DND-41 (cell line): ENCODE data around the gene AKAP6.

Experiments
- EZH2 ChIP-seq: IDR thresholded peaks from 3 replicates; pipeline ENCODE4 v1.6.1; 2012; ENCODE audit warnings: borderline replicate concordance, low read depth, mild to moderate bottlenecking, moderate library complexity, low read length, inconsistent platforms; ENCODE audit not compliant: severe bottlenecking
- TF ChIP-seq, protein P1 (sequence below): IDR thresholded peaks from 2 replicates; pipeline ENCODE4 v1.5.1; 2012; ENCODE audit warnings: borderline replicate concordance, low read length, moderate library complexity, mild to moderate bottlenecking; ENCODE audit not compliant: poor library complexity, severe bottlenecking; ENCODE audit errors: extremely low read depth

DNA sequence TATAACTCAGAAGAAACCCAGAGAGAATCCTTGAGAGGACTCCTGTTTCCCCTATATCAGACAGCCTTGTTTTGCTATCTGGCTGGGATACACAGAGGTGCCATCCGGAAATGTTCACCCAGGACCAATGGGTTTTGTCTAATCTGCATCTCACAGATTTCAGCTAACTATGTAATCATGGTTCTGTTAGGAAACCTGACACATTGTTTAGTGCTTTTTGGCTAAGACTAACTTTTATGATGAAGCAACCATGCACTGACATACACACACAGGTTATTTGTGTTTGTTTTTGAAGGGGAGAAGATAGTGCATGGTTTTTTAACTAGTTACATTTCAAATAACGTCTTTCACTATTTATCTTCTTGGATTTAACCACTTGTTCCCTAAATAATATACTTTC is 245.2 kb downstream of the AKAP6 start:
- TF ChIP-seq, protein P1, sequence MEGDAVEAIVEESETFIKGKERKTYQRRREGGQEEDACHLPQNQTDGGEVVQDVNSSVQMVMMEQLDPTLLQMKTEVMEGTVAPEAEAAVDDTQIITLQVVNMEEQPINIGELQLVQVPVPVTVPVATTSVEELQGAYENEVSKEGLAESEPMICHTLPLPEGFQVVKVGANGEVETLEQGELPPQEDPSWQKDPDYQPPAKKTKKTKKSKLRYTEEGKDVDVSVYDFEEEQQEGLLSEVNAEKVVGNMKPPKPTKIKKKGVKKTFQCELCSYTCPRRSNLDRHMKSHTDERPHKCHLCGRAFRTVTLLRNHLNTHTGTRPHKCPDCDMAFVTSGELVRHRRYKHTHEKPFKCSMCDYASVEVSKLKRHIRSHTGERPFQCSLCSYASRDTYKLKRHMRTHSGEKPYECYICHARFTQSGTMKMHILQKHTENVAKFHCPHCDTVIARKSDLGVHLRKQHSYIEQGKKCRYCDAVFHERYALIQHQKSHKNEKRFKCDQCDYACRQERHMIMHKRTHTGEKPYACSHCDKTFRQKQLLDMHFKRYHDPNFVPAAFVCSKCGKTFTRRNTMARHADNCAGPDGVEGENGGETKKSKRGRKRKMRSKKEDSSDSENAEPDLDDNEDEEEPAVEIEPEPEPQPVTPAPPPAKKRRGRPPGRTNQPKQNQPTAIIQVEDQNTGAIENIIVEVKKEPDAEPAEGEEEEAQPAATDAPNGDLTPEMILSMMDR, result no peak
- TF ChIP-seq EZH2, result no peak
